PC-9 (cell line): Measurements from ENCODE around the gene COL4A1.

Source experiments
- EZH2 ChIP-seq: fragments of 200-600 bp; sonication (generic); IDR thresholded peaks from 2 replicates; pipeline ENCODE4 v1.8.0; 2017; ENCODE audit warnings: antibody characterized with exemption, low read depth
- TF ChIP-seq, protein P1 (sequence below): fragments of 200-600 bp; sonication (generic); conservative IDR thresholded peaks from 2 replicates; pipeline ENCODE4 v1.6.1; 2017; ENCODE audit warnings: mixed run types, antibody characterized with exemption, mild to moderate bottlenecking, moderate library complexity

GRCh38 chr13:110301606-110302553 lies 5.1 kb downstream of the COL4A1 start:
- TF ChIP-seq, protein P1, sequence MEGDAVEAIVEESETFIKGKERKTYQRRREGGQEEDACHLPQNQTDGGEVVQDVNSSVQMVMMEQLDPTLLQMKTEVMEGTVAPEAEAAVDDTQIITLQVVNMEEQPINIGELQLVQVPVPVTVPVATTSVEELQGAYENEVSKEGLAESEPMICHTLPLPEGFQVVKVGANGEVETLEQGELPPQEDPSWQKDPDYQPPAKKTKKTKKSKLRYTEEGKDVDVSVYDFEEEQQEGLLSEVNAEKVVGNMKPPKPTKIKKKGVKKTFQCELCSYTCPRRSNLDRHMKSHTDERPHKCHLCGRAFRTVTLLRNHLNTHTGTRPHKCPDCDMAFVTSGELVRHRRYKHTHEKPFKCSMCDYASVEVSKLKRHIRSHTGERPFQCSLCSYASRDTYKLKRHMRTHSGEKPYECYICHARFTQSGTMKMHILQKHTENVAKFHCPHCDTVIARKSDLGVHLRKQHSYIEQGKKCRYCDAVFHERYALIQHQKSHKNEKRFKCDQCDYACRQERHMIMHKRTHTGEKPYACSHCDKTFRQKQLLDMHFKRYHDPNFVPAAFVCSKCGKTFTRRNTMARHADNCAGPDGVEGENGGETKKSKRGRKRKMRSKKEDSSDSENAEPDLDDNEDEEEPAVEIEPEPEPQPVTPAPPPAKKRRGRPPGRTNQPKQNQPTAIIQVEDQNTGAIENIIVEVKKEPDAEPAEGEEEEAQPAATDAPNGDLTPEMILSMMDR, result no peak
- no peak for TF ChIP-seq EZH2
